B cell (primary cell): ENCODE measurements around the gene METTL5.

ENCODE experiments used
- EZH2 ChIP-seq: IDR thresholded peaks from 2 replicates; pipeline ENCODE4 v1.6.1; 2012; ENCODE audit warnings: borderline replicate concordance, low read depth, mild to moderate bottlenecking, moderate library complexity, low read length; ENCODE audit not compliant: insufficient read depth, poor library complexity, severe bottlenecking
- TF ChIP-seq, protein P1 (sequence below): fragments of 200-600 bp; IDR thresholded peaks from one replicate; pipeline ENCODE4 v1.8.0; 2022; ENCODE audit warnings: antibody characterized with exemption, mild to moderate bottlenecking

DNA sequence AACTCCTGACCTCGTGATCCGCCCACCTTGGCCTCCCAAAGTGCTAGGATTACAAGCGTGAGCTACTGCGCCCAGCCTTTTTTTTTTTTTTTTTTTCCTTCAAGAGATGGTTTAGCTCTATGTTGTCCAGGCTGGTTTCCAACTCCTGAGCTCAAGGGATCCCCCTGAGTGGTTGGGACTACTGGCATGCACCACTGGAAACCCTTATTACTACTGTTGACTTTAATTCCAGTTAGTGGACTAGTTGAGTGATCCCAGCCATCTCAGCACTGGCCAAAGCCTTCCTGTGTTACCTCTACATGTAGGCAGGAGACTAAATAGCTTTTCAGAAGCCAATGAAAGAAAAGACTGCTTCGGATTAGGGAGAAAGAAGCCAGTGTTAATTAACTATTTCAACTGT, 34.1 kb downstream of the METTL5 start:
- TF ChIP-seq, protein P1, sequence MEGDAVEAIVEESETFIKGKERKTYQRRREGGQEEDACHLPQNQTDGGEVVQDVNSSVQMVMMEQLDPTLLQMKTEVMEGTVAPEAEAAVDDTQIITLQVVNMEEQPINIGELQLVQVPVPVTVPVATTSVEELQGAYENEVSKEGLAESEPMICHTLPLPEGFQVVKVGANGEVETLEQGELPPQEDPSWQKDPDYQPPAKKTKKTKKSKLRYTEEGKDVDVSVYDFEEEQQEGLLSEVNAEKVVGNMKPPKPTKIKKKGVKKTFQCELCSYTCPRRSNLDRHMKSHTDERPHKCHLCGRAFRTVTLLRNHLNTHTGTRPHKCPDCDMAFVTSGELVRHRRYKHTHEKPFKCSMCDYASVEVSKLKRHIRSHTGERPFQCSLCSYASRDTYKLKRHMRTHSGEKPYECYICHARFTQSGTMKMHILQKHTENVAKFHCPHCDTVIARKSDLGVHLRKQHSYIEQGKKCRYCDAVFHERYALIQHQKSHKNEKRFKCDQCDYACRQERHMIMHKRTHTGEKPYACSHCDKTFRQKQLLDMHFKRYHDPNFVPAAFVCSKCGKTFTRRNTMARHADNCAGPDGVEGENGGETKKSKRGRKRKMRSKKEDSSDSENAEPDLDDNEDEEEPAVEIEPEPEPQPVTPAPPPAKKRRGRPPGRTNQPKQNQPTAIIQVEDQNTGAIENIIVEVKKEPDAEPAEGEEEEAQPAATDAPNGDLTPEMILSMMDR = no peak
- TF ChIP-seq EZH2 = no peak
